HCT116 (cell line): Measurements from ENCODE around the gene TRHDE. TPM values are rescaled to one million over a fixed set of nuclear protein-coding genes. Genes with fewer than 3 reads are reported as not detected.

ENCODE experiments used
- ATAC-seq: fragments of 200-7000 bp; cut with Tn5 transposase; 2 replicates; pipeline ENCODE4 v1.9.1; 2020; ENCODE audit warnings: mild to moderate bottlenecking, moderate library complexity
- BruUV-seq: library from RNA; stranded (reverse); fragments of 400-500 nt; replicated peaks from 2 replicates; lab custom pipeline; 2021; lab: Mats Ljungman, UMichigan
- CTCF ChIA-PET: fragments of 300-600 bp; sonication (Branson Sonifier 250); formaldehyde crosslinking; loops from one replicate; lab custom pipeline; 2021; ENCODE audit warnings: antibody characterized with exemption; lab: Charles Lee
- POLR2A ChIA-PET: fragments of 300-600, 350-600 bp; sonication (Branson Sonifier 250); formaldehyde crosslinking; loops from one replicate; lab custom pipeline; 2021; ENCODE audit warnings: antibody characterized with exemption; lab: Charles Lee
- RAD21 ChIA-PET, 2 experiments: fragments of 300-600 bp; sonication (Branson Sonifier 250); formaldehyde crosslinking; loops; one replicate each; lab custom pipeline; 2023; ENCODE audit warnings: low total read pairs in 2 of 2; ENCODE audit not compliant: uncharacterized antibody in 2 of 2, unreplicated experiment in 2 of 2, low non-redundant PET in 1 of 2; lab: Charles Lee
- DNase-seq: peaks from one replicate; pipeline ENCODE4 v3.0.0-alpha.2; 2010; ENCODE audit warnings: low read depth, low spot score
- H2AFZ ChIP-seq: fragments of 200-600 bp; shearing (Covaris generic), sonication (generic); 2 replicates; pipeline ENCODE4 v1.6.1; 2017; ENCODE audit warnings: low read depth, mixed run types, mixed read lengths, antibody characterized with exemption, low read length; ENCODE audit not compliant: poor library complexity, severe bottlenecking
- H3K27ac ChIP-seq: 2 replicates; pipeline ENCODE4 v1.5.1; 2012; ENCODE audit warnings: low read depth, low read length
- H3K27me3 ChIP-seq: fragments of 200-600 bp; sonication (generic); 2 replicates; pipeline ENCODE4 v1.6.1; 2016; ENCODE audit warnings: mixed run types, low read length, mixed read lengths; ENCODE audit not compliant: insufficient read depth
- H3K36me3 ChIP-seq, 2 experiments: fragments of 200-500 bp in 1 of 2; fragments of 200-600 bp in 1 of 2; sonication (Bioruptor generic) in 1 of 2; sonication (generic) in 1 of 2; 2 replicates each; pipeline versions ENCODE4 v1.5.1 to v1.6.1; 2014 to 2016; ENCODE audit warnings: low read length in 2 of 2, inconsistent platforms in 1 of 2, mixed read lengths in 1 of 2, mixed run types in 1 of 2; ENCODE audit not compliant: insufficient read depth in 2 of 2, control insufficient read depth in 1 of 2
- H3K4me1 ChIP-seq, 2 experiments: fragments of 200-600 bp in 1 of 2; sonication (generic) in 1 of 2; 2 replicates each; pipeline versions ENCODE4 v1.5.1 to v1.6.1; 2012 to 2017; ENCODE audit warnings: low read length in 2 of 2, inconsistent platforms in 1 of 2, mild to moderate bottlenecking in 1 of 2, mixed read lengths in 1 of 2, mixed run types in 1 of 2, moderate library complexity in 1 of 2; ENCODE audit not compliant: insufficient read depth in 2 of 2, control insufficient read depth in 1 of 2
- H3K4me2 ChIP-seq: fragments of 200-600 bp; sonication (generic); 2 replicates; pipeline ENCODE4 v1.6.1; 2017; ENCODE audit warnings: mixed run types, low read length, mixed read lengths
- H3K4me3 ChIP-seq, 2 experiments: fragments of 200-600 bp in 1 of 2; sonication (generic) in 1 of 2; replicated peaks in 1 of 2; 2 replicates each; pipeline ENCODE4 v1.5.1; 2011 to 2016; ENCODE audit warnings: low read length in 2 of 2, control low read depth in 1 of 2, low read depth in 1 of 2, mild to moderate bottlenecking in 1 of 2, mixed read lengths in 1 of 2, mixed run types in 1 of 2
- H3K79me2 ChIP-seq: fragments of 200-600 bp; sonication (generic); 2 replicates; pipeline ENCODE4 v1.6.1; 2017; ENCODE audit warnings: mild to moderate bottlenecking, mixed run types, low read length, moderate library complexity, mixed read lengths; ENCODE audit not compliant: insufficient read depth
- H3K9ac ChIP-seq: fragments of 200-600 bp; sonication (generic); 2 replicates; pipeline ENCODE4 v1.6.1; 2016; ENCODE audit warnings: low read length, mixed read lengths
- H3K9me2 ChIP-seq: fragments of 200-600 bp; sonication (generic), shearing (Covaris generic); 2 replicates; pipeline ENCODE4 v1.6.1; 2017; ENCODE audit warnings: mixed run types, mild to moderate bottlenecking, moderate library complexity; ENCODE audit not compliant: insufficient read depth
- H3K9me3 ChIP-seq, 2 experiments: fragments of 200-500 bp in 1 of 2; fragments of 200-600 bp in 1 of 2; sonication (Bioruptor generic) in 1 of 2; sonication (generic) in 1 of 2; 2 replicates each; pipeline ENCODE4 v1.6.1; 2014 to 2017; ENCODE audit warnings: low read length in 2 of 2, mixed read lengths in 2 of 2, inconsistent platforms in 1 of 2, low read depth in 1 of 2, mild to moderate bottlenecking in 1 of 2, mixed run types in 1 of 2, moderate library complexity in 1 of 2; ENCODE audit not compliant: control insufficient read depth in 1 of 2, insufficient read depth in 1 of 2
- H4K20me1 ChIP-seq: fragments of 200-600 bp; sonication (generic), shearing (Covaris generic); 2 replicates; pipeline ENCODE4 v1.6.1; 2017; ENCODE audit warnings: mixed run types, mild to moderate bottlenecking, moderate library complexity; ENCODE audit not compliant: insufficient read depth
- CBX3 ChIP-seq: IDR thresholded peaks from 2 replicates; pipeline ENCODE4 v1.6.1; 2012; ENCODE audit warnings: low read depth
- EGR1 ChIP-seq: IDR thresholded peaks from 2 replicates; pipeline ENCODE4 v1.6.1; 2012; ENCODE audit warnings: low read depth
- ELF1 ChIP-seq: IDR thresholded peaks from 2 replicates; pipeline ENCODE4 v1.6.1; 2012; ENCODE audit warnings: low read depth, borderline replicate concordance
- EZH2 ChIP-seq: fragments of 200-600 bp; sonication (generic); IDR thresholded peaks from 2 replicates; pipeline ENCODE4 v1.6.1; 2017; ENCODE audit warnings: antibody characterized with exemption, mixed run types
- EZH2phosphoT487 ChIP-seq: fragments of 200-600 bp; IDR thresholded peaks from 2 replicates; pipeline ENCODE4 v1.6.1; 2018; ENCODE audit warnings: antibody characterized with exemption, borderline replicate concordance
- FOSL1 ChIP-seq: IDR thresholded peaks from 2 replicates; pipeline ENCODE4 v1.6.1; 2012; ENCODE audit warnings: low read depth
- JUND ChIP-seq: IDR thresholded peaks from 2 replicates; pipeline ENCODE4 v1.6.1; 2012
- POLR2A ChIP-seq: IDR thresholded peaks from 2 replicates; pipeline ENCODE4 v1.7.0; 2011; ENCODE audit warnings: borderline replicate concordance; ENCODE audit not compliant: insufficient read depth, insufficient read length; ENCODE audit errors: extremely low read depth
- RAD21 ChIP-seq: IDR thresholded peaks from 2 replicates; pipeline ENCODE4 v1.6.1; 2012; ENCODE audit warnings: low read depth, mild to moderate bottlenecking
- SP1 ChIP-seq: IDR thresholded peaks from 2 replicates; pipeline ENCODE4 v1.6.1; 2012; ENCODE audit warnings: low read depth
- SRF ChIP-seq: IDR thresholded peaks from 2 replicates; pipeline ENCODE4 v1.6.1; 2012; ENCODE audit warnings: low read depth
- TCF7L2 ChIP-seq: IDR thresholded peaks from 2 replicates; pipeline ENCODE4 v1.7.0; 2011; ENCODE audit warnings: borderline replicate concordance, inconsistent platforms; ENCODE audit not compliant: insufficient read depth, insufficient read length; ENCODE audit errors: extremely low read depth
- YY1 ChIP-seq: IDR thresholded peaks from 2 replicates; pipeline ENCODE4 v1.6.1; 2011; ENCODE audit warnings: low read length, low read depth, moderate library complexity, mild to moderate bottlenecking; ENCODE audit not compliant: insufficient replicate concordance; ENCODE audit errors: extremely low read depth
- ZFX ChIP-seq: fragments of 450-650 bp; IDR thresholded peaks from 2 replicates; pipeline ENCODE4 v1.6.1; 2017
- ZNF274 ChIP-seq: fragments of 200-500 bp; sonication (Bioruptor generic); IDR thresholded peaks from 2 replicates; pipeline ENCODE4 v1.6.1; 2014; ENCODE audit warnings: mild to moderate bottlenecking, low read depth, low read length, inconsistent platforms
- intact Hi-C: fragments of 100-400 bp; cut with micrococcal nuclease; formaldehyde crosslinking; loops from 2 replicates; pipeline ENCODE4 v1.10.0; 2022
- total RNA-seq: library from RNA; stranded (reverse); gene quantifications from one replicate; pipeline ENCODE4 v1.2.1, GENCODE V29; 2021; ENCODE audit not compliant: unreplicated experiment
- TF ChIP-seq, protein P1 (sequence below): IDR thresholded peaks from 2 replicates; pipeline ENCODE4 v1.6.1; 2011; ENCODE audit warnings: mild to moderate bottlenecking, low read length, moderate library complexity; ENCODE audit not compliant: insufficient replicate concordance; ENCODE audit errors: extremely low read depth
- TF ChIP-seq, protein P2 (sequence below): IDR thresholded peaks from 2 replicates; pipeline ENCODE4 v1.6.1; 2012; ENCODE audit warnings: low read depth
- TF ChIP-seq, protein P3 (sequence below): IDR thresholded peaks from 2 replicates; pipeline ENCODE4 v1.6.1; 2012
- TF ChIP-seq, protein P4 (sequence below), 3 experiments: fragments of 200-600 bp in 1 of 3; sonication (generic) in 1 of 3; IDR thresholded peaks in 2 of 3; conservative IDR thresholded peaks in 1 of 3; 2 replicates each; pipeline ENCODE4 v1.5.1; 2012 to 2017; ENCODE audit warnings: low read depth in 2 of 3, low read length in 2 of 3, antibody characterized with exemption in 1 of 3, borderline replicate concordance in 1 of 3, control low read depth in 1 of 3, mild to moderate bottlenecking in 1 of 3, mixed read lengths in 1 of 3, mixed run types in 1 of 3, moderate library complexity in 1 of 3; ENCODE audit not compliant: insufficient read depth in 1 of 3

TRHDE gene
- total RNA-seq, 1 experiment from 2014 or later: 2.9 TPM

GRCh38 chr12:72622556-72622955, 350.4 kb downstream of the TRHDE start:
- no peaks in the 10 kb centered on the region for H3K79me2 ChIP-seq
- no peaks in the 10 kb centered on the region for H3K9me3 ChIP-seq
- no peak overlapping the region for H3K27ac ChIP-seq
- intact Hi-C loops: no loop called here
- RAD21 ChIA-PET: no interaction called here
- DNase-seq: no peak
- no peaks in the 10 kb centered on the region for H3K27me3 ChIP-seq
- H2AFZ ChIP-seq: no peak overlapping the region
- CTCF ChIA-PET: no interaction called here
- H3K9ac ChIP-seq: no peak overlapping the region
- H3K4me3 ChIP-seq: no peak overlapping the region
- BruUV-seq: no TSS peak
- ATAC-seq: no peak
- no peaks in the 10 kb centered on the region for H3K9me2 ChIP-seq
- no peaks in the 10 kb centered on the region for H4K20me1 ChIP-seq
- H3K4me1 ChIP-seq: no peaks in the 10 kb centered on the region
- TF ChIP-seq ZNF274 (no peak), TCF7L2 (no peak), FOSL1 (no peak), RAD21 (no peak), ELF1 (no peak), EZH2phosphoT487 (no peak), EZH2 (no peak), SRF (no peak), EGR1 (no peak), SP1 (no peak), POLR2A (no peak), ZFX (no peak), CBX3 (no peak), JUND (no peak), YY1 (no peak)
- TF ChIP-seq, protein P1, sequence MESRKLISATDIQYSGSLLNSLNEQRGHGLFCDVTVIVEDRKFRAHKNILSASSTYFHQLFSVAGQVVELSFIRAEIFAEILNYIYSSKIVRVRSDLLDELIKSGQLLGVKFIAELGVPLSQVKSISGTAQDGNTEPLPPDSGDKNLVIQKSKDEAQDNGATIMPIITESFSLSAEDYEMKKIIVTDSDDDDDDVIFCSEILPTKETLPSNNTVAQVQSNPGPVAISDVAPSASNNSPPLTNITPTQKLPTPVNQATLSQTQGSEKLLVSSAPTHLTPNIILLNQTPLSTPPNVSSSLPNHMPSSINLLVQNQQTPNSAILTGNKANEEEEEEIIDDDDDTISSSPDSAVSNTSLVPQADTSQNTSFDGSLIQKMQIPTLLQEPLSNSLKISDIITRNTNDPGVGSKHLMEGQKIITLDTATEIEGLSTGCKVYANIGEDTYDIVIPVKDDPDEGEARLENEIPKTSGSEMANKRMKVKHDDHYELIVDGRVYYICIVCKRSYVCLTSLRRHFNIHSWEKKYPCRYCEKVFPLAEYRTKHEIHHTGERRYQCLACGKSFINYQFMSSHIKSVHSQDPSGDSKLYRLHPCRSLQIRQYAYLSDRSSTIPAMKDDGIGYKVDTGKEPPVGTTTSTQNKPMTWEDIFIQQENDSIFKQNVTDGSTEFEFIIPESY: no peak
- TF ChIP-seq, protein P2, sequence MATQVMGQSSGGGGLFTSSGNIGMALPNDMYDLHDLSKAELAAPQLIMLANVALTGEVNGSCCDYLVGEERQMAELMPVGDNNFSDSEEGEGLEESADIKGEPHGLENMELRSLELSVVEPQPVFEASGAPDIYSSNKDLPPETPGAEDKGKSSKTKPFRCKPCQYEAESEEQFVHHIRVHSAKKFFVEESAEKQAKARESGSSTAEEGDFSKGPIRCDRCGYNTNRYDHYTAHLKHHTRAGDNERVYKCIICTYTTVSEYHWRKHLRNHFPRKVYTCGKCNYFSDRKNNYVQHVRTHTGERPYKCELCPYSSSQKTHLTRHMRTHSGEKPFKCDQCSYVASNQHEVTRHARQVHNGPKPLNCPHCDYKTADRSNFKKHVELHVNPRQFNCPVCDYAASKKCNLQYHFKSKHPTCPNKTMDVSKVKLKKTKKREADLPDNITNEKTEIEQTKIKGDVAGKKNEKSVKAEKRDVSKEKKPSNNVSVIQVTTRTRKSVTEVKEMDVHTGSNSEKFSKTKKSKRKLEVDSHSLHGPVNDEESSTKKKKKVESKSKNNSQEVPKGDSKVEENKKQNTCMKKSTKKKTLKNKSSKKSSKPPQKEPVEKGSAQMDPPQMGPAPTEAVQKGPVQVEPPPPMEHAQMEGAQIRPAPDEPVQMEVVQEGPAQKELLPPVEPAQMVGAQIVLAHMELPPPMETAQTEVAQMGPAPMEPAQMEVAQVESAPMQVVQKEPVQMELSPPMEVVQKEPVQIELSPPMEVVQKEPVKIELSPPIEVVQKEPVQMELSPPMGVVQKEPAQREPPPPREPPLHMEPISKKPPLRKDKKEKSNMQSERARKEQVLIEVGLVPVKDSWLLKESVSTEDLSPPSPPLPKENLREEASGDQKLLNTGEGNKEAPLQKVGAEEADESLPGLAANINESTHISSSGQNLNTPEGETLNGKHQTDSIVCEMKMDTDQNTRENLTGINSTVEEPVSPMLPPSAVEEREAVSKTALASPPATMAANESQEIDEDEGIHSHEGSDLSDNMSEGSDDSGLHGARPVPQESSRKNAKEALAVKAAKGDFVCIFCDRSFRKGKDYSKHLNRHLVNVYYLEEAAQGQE: no peak
- TF ChIP-seq, protein P3, sequence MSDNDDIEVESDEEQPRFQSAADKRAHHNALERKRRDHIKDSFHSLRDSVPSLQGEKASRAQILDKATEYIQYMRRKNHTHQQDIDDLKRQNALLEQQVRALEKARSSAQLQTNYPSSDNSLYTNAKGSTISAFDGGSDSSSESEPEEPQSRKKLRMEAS: no peak
- TF ChIP-seq, protein P4, sequence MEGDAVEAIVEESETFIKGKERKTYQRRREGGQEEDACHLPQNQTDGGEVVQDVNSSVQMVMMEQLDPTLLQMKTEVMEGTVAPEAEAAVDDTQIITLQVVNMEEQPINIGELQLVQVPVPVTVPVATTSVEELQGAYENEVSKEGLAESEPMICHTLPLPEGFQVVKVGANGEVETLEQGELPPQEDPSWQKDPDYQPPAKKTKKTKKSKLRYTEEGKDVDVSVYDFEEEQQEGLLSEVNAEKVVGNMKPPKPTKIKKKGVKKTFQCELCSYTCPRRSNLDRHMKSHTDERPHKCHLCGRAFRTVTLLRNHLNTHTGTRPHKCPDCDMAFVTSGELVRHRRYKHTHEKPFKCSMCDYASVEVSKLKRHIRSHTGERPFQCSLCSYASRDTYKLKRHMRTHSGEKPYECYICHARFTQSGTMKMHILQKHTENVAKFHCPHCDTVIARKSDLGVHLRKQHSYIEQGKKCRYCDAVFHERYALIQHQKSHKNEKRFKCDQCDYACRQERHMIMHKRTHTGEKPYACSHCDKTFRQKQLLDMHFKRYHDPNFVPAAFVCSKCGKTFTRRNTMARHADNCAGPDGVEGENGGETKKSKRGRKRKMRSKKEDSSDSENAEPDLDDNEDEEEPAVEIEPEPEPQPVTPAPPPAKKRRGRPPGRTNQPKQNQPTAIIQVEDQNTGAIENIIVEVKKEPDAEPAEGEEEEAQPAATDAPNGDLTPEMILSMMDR (IDR thresholded peaks at IDR 0.05 in 2 of 3, conservative IDR thresholded peaks at IDR 0.05 in 1 of 3; ENCODE audit: borderline replicate concordance in 1 of 3, insufficient read depth in 1 of 3, low read depth in 2 of 3, low read length in 2 of 3): no peak
- H3K36me3 ChIP-seq: no peaks in the 10 kb centered on the region
- no peak overlapping the region for H3K4me2 ChIP-seq
- POLR2A ChIA-PET: no interaction called here
